K562 (cell line): ENCODE data around the gene LAGE3. TPM values are rescaled to one million over a fixed set of nuclear protein-coding genes. Genes with fewer than 3 reads are reported as not detected.

ENCODE experiments used
- BRD9 ChIP-seq: fragments of 450-650 bp; IDR thresholded peaks from 2 replicates; pipeline ENCODE4 v1.6.1; 2018; ENCODE audit warnings: low read depth; ENCODE audit not compliant: partially characterized antibody
- CTBP1 ChIP-seq: fragments of 450-650 bp; IDR thresholded peaks from 2 replicates; pipeline ENCODE4 v1.6.1; 2016; ENCODE audit warnings: borderline replicate concordance
- EGR1 ChIP-seq: fragments of 450-650 bp; conservative IDR thresholded peaks from 2 replicates; pipeline ENCODE4 v1.6.1; 2017; ENCODE audit warnings: mild to moderate bottlenecking
- ELF2 ChIP-seq: fragments of 250-450 bp; sonication (Bioruptor Pico); IDR thresholded peaks from 2 replicates; pipeline ENCODE4 v1.5.0; 2021; ENCODE audit warnings: mild to moderate bottlenecking
- ELF4 ChIP-seq: fragments of 450-650 bp; formaldehyde crosslinking; IDR thresholded peaks from 2 replicates; pipeline ENCODE4 v1.4.0; 2022; ENCODE audit warnings: missing genetic modification characterization
- ETS2 ChIP-seq: IDR thresholded peaks from 2 replicates; pipeline ENCODE4 v1.6.1; 2016; ENCODE audit warnings: borderline replicate concordance, missing genetic modification characterization, mild to moderate bottlenecking, moderate library complexity, missing compliant biosample characterization; ENCODE audit not compliant: poor library complexity, severe bottlenecking
- ETV5 ChIP-seq: sonication (generic); formaldehyde crosslinking; IDR thresholded peaks from 2 replicates; pipeline ENCODE4 v1.4.0; 2020; ENCODE audit warnings: low read depth, mild to moderate bottlenecking, missing genetic modification reagents
- FOSL1 ChIP-seq: fragments of 200-800 bp; sonication (Bioruptor generic); conservative IDR thresholded peaks from 2 replicates; pipeline ENCODE4 v1.6.1; 2016; ENCODE audit warnings: missing genetic modification characterization, missing compliant biosample characterization
- MTA1 ChIP-seq: fragments of 450-650 bp; IDR thresholded peaks from 2 replicates; pipeline ENCODE4 v1.6.1; 2017; ENCODE audit warnings: borderline replicate concordance
- NR2F6 ChIP-seq: fragments of 450-650 bp; formaldehyde crosslinking; IDR thresholded peaks from 2 replicates; pipeline ENCODE4 v1.4.0; 2020; ENCODE audit warnings: mild to moderate bottlenecking
- PHTF2 ChIP-seq: fragments of 250-450 bp; sonication (Bioruptor Pico); IDR thresholded peaks from 2 replicates; pipeline ENCODE4 v1.5.0; 2021; ENCODE audit warnings: mild to moderate bottlenecking
- SMAD4 ChIP-seq: fragments of 250-450 bp; sonication (Bioruptor Pico); conservative IDR thresholded peaks from 2 replicates; pipeline ENCODE4 v1.8.0; 2021; ENCODE audit warnings: inconsistent platforms, mild to moderate bottlenecking, moderate library complexity
- TRIM28 ChIP-seq: fragments of 450-650 bp; IDR thresholded peaks from 2 replicates; pipeline ENCODE4 v1.6.1; 2017
- YBX1 ChIP-seq: fragments of 450-650 bp; IDR thresholded peaks from 2 replicates; pipeline ENCODE4 v1.7.1; 2016; ENCODE audit warnings: mild to moderate bottlenecking
- ZNF184 ChIP-seq: sonication (generic); formaldehyde crosslinking; IDR thresholded peaks from 2 replicates; pipeline ENCODE4 v1.5.0; 2020; ENCODE audit warnings: missing genetic modification reagents
- ZNF23 ChIP-seq: fragments of 250-450 bp; sonication (Bioruptor Pico); IDR thresholded peaks from 2 replicates; pipeline ENCODE4 v1.4.0; 2020; ENCODE audit warnings: mild to moderate bottlenecking
- ZNF239 ChIP-seq: fragments of 250-450 bp; sonication (Bioruptor Pico); IDR thresholded peaks from 2 replicates; pipeline ENCODE4 v1.4.0; 2020; ENCODE audit warnings: mild to moderate bottlenecking
- ZNF282 ChIP-seq: sonication (generic); formaldehyde crosslinking; IDR thresholded peaks from 2 replicates; pipeline ENCODE4 v1.8.1; 2023; ENCODE audit warnings: missing genetic modification reagents
- polyA plus RNA-seq, 8 experiments: library from polyadenylated mRNA; depleted of rRNA in 4 of 8; stranded (reverse) in 5 of 8; unstranded in 3 of 8; fragments of >200 nt; fragmentation: Nextera tagmentation in 2 of 8; fragmentation: Illumina TruSeq in 1 of 8; extraction: Ambion mirVana in 2 of 8; extraction: Trizol in 1 of 8; gene quantifications; 2 replicates each; pipeline versions ENCODE4 v1.2.1 to v1.2.3, GENCODE V29; 2011 to 2014; ENCODE audit warnings: inconsistent platforms in 1 of 8, missing spikeins in 1 of 8
- total RNA-seq, 7 experiments: library from RNA; depleted of rRNA in 6 of 7; stranded (reverse); fragments of >200 nt in 6 of 7; fragmentation: Illumina TruSeq in 2 of 7; extraction: Trizol in 2 of 7; gene quantifications; 2 replicates each; pipeline versions ENCODE4 v1.2.1 to v1.2.3, GENCODE V29; 2011 to 2021; ENCODE audit warnings: low replicate concordance in 1 of 7
- TF ChIP-seq, protein P1 (sequence below): fragments of 450-650 bp; formaldehyde crosslinking; IDR thresholded peaks from 2 replicates; pipeline ENCODE4 v1.4.0; 2020; ENCODE audit warnings: mild to moderate bottlenecking
- TF ChIP-seq, protein P2 (sequence below): sonication (generic); formaldehyde crosslinking; IDR thresholded peaks from 2 replicates; pipeline ENCODE4 v1.8.1; 2023; ENCODE audit warnings: mild to moderate bottlenecking, missing genetic modification reagents
- TF ChIP-seq, protein P3 (sequence below): fragments of 450-650 bp; IDR thresholded peaks from 2 replicates; pipeline ENCODE4 v1.6.1; 2016; ENCODE audit warnings: mild to moderate bottlenecking
- TF ChIP-seq, protein P4 (sequence below): fragments of 450-650 bp; formaldehyde crosslinking; IDR thresholded peaks from 2 replicates; pipeline ENCODE4 v1.4.0; 2022; ENCODE audit warnings: missing genetic modification characterization
- TF ChIP-seq, protein P5 (sequence below): fragments of 450-650 bp; IDR thresholded peaks from 2 replicates; pipeline ENCODE4 v1.6.1; 2016; ENCODE audit warnings: antibody characterized with exemption

The LAGE3 gene
- total and polyA plus RNA-seq, 9 of the 15 experiments (the other 6 are each of a cell fraction or from before 2014, with no cell fraction given): 28.2 to 125 (median 35.8) TPM

DNA sequence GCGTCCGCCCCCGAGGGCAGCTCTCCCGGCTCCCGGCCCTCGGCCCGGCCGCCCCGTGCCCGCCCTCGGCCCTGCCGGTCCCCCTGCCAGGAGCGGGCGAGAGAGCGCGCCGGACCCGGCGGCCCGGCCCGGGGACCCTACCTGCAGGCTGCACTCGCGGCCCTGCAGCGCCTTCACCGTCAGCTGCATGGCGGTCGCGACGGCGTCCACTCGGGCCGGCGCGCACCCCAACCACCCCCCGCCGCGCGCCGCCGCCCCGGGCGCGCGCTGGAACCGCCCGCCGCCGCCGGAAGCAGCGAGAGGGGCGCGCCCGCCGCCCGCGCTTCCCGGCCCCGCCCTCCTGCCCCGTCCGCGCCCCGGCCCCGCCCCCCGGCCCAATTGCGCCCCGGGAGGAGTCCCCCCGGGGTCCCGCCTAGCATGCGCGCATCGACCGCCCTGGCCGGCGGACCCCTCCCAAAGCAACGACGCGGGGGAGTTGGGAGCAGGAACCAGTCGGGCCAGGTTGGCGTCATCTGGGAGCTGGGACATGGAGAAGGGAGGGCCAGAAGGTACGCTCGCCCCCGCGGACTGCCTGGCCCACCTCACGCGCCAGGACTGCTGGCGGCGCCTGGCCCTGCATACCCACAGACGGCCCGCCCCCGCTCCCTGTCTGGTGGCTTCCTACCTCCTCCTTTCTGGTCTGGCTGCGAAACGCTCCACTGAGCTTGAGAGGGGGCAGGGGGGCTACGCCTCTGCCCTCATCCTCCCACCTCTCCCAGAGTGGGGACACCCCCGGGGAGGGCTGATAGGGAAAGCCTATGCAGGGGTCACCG, 7.5 kb upstream of the LAGE3 start, which contains the start of gene UBL4A (continued):
- no peak for TF ChIP-seq ZNF239 (CRISPR knock-in tag)
- 0 out of 2 replicates have a peak, but pooled peaks have one; percentile 41 for TF ChIP-seq ELF4
- TF ChIP-seq MTA1: no peak
- no peak for TF ChIP-seq FOSL1 (tag)
- no peak for TF ChIP-seq ZNF282 (CRISPR knock-in tag)
- TF ChIP-seq, protein P1, sequence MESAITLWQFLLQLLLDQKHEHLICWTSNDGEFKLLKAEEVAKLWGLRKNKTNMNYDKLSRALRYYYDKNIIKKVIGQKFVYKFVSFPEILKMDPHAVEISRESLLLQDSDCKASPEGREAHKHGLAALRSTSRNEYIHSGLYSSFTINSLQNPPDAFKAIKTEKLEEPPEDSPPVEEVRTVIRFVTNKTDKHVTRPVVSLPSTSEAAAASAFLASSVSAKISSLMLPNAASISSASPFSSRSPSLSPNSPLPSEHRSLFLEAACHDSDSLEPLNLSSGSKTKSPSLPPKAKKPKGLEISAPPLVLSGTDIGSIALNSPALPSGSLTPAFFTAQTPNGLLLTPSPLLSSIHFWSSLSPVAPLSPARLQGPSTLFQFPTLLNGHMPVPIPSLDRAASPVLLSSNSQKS: no peak
- TF ChIP-seq CTBP1: peak; percentile 30; the same call in 1 of the 2 replicates
- peak; percentile 92 for TF ChIP-seq SMAD4 (CRISPR knock-in tag)
- TF ChIP-seq, protein P2, sequence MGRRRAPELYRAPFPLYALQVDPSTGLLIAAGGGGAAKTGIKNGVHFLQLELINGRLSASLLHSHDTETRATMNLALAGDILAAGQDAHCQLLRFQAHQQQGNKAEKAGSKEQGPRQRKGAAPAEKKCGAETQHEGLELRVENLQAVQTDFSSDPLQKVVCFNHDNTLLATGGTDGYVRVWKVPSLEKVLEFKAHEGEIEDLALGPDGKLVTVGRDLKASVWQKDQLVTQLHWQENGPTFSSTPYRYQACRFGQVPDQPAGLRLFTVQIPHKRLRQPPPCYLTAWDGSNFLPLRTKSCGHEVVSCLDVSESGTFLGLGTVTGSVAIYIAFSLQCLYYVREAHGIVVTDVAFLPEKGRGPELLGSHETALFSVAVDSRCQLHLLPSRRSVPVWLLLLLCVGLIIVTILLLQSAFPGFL: no peak
- no peak for TF ChIP-seq ZNF23
- no peak for TF ChIP-seq ELF2 (CRISPR knock-in tag)
- TF ChIP-seq ETS2: no peak
- no peak for TF ChIP-seq ZNF184 (CRISPR knock-in tag)
- TF ChIP-seq, protein P3, sequence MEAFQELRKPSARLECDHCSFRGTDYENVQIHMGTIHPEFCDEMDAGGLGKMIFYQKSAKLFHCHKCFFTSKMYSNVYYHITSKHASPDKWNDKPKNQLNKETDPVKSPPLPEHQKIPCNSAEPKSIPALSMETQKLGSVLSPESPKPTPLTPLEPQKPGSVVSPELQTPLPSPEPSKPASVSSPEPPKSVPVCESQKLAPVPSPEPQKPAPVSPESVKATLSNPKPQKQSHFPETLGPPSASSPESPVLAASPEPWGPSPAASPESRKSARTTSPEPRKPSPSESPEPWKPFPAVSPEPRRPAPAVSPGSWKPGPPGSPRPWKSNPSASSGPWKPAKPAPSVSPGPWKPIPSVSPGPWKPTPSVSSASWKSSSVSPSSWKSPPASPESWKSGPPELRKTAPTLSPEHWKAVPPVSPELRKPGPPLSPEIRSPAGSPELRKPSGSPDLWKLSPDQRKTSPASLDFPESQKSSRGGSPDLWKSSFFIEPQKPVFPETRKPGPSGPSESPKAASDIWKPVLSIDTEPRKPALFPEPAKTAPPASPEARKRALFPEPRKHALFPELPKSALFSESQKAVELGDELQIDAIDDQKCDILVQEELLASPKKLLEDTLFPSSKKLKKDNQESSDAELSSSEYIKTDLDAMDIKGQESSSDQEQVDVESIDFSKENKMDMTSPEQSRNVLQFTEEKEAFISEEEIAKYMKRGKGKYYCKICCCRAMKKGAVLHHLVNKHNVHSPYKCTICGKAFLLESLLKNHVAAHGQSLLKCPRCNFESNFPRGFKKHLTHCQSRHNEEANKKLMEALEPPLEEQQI: no peak
- TF ChIP-seq TRIM28: no peak
- no peak for TF ChIP-seq NR2F6 (CRISPR knock-in tag)
- no peak for TF ChIP-seq ETV5 (CRISPR knock-in tag)
- TF ChIP-seq YBX1: no peak
- TF ChIP-seq, protein P4, sequence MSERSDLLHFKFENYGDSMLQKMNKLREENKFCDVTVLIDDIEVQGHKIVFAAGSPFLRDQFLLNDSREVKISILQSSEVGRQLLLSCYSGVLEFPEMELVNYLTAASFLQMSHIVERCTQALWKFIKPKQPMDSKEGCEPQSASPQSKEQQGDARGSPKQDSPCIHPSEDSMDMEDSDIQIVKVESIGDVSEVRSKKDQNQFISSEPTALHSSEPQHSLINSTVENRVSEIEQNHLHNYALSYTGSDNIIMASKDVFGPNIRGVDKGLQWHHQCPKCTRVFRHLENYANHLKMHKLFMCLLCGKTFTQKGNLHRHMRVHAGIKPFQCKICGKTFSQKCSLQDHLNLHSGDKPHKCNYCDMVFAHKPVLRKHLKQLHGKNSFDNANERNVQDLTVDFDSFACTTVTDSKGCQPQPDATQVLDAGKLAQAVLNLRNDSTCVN (CRISPR knock-in tag): no peak
- TF ChIP-seq EGR1: peak; percentile 94
- no peak for TF ChIP-seq BRD9
- TF ChIP-seq, protein P5, sequence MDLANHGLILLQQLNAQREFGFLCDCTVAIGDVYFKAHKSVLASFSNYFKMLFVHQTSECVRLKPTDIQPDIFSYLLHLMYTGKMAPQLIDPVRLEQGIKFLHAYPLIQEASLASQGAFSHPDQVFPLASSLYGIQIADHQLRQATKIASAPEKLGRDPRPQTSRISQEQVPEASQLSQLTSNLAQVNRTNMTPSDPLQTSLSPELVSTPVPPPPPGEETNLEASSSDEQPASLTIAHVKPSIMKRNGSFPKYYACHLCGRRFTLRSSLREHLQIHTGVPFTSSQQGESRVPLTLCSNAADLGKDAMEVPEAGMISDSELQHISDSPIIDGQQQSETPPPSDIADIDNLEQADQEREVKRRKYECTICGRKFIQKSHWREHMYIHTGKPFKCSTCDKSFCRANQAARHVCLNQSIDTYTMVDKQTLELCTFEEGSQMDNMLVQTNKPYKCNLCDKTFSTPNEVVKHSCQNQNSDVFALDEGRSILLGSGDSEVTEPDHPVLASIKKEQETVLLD: 0 out of 2 replicates have a peak, but pooled peaks have one; percentile 31
- no peak for TF ChIP-seq PHTF2
